CD4-positive, alpha-beta T cell treated with Interleukin-1 beta for 1 hour (primary cell): ENCODE data around the gene PFN1.

Experiments
- DNase-seq, 2 donors: peaks; one replicate each; pipeline ENCODE4 v3.0.0-alpha.2; 2020 to 2022

PFN1 gene

GRCh38 chr17:4895657-4896331, 52.5 kb downstream of the PFN1 start:
- DNase-seq: no peak
